ENCODE measurements around the gene TRAPPC12.
"Not testable (repeated sequence)": the region's sequence is repeated elsewhere in the genome, so short reads cannot be mapped to it uniquely, and the experiment has no call there.

TRAPPC12 gene

GRCh38 chr2:3345621-3346020 is 33.9 kb upstream of the TRAPPC12 start:
- Histone ChIP-seq H3K27me3 (ENCODE audit: control insufficient read depth, insufficient read depth, low read length) (no peaks in the 10 kb centered on the region), H3K9ac (ENCODE audit: low read length) (no peak overlapping the region), H3K27ac (ENCODE audit: low read depth, low read length) (no peak overlapping the region), H3K4me1 (ENCODE audit: control insufficient read depth, insufficient read depth, low read length) (peaks cover 8% of the 10 kb centered on the region; the same call in 1 of the 2 replicates), H3K9me3 (ENCODE audit: control insufficient read depth, insufficient read depth, low read depth, low read length) (no peaks in the 10 kb centered on the region), H3K4me3 (ENCODE audit: low read depth, low read length) (no peak overlapping the region), H3K36me3 (ENCODE audit: control insufficient read depth, insufficient read depth, low read length) (peaks cover 12% of the 10 kb centered on the region; the same call in 1 of the 2 replicates)

DNA sequence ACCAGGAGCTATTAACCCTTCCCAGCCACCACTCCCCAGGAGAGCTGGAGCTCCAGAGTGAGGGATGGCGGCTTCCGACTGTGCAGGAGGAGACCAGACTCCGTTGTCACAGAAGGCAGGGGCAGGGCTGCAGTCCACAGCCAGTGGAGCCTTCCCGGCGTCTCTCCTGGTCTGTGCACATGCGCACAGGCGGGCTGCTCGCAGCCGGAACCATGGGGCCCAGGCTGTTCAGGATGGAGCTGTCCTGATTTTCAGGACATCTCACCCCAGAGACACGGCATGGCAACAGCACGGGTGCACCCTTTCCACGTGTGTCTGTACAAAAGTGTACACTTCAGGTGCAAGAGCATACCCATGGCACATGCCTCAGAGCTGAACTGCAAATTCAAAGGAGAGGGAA is 30.7 kb upstream of the TRAPPC12 start:
- Histone ChIP-seq H3K36me3 (ENCODE audit: control insufficient read depth, insufficient read depth, low read length) (peaks cover 20% of the 10 kb centered on the region), H3K27me3 (ENCODE audit: control insufficient read depth, insufficient read depth, low read length) (no peaks in the 10 kb centered on the region), H3K27ac (ENCODE audit: low read depth, low read length) (no peak overlapping the region), H3K9ac (ENCODE audit: low read length) (no peak overlapping the region), H3K9me3 (ENCODE audit: control insufficient read depth, insufficient read depth, low read depth, low read length) (0 out of 2 replicates have a peak, but pooled peaks cover 3% of the 10 kb centered on the region), H3K4me1 (ENCODE audit: control insufficient read depth, insufficient read depth, low read length) (peaks cover 8% of the 10 kb centered on the region; the same call in 1 of the 2 replicates), H3K4me3 (ENCODE audit: low read depth, low read length) (no peak overlapping the region)

DNA sequence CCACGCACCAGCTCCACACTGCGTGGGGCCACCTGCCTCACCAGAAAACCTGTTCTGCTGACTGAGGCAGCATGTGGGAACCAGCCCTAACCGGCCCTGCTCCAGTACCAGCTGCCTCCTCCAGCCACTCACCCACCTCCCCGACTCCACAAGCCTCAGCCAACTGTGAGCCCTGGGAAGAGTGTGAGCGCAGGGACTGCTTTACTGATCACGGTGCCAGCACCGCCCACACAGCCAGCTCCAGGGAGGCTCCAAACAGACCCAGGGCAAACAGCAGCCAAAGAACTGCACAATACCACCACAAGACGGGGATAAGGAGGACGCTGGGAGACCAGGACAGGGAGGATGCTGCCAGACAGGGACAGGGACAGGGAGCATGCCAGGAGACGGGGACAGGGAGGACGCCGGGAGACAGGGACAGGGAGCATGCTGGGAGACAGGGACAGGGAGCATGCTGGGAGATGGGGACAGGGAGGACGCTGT is 30.2 kb upstream of the TRAPPC12 start:
- 0 out of 2 replicates have a peak, but pooled peaks cover 3% of the 10 kb centered on the region for H3K9me3 ChIP-seq (ENCODE audit: control insufficient read depth, insufficient read depth, low read depth, low read length)
- H3K4me1 ChIP-seq (ENCODE audit: control insufficient read depth, insufficient read depth, low read length): peaks cover 8% of the 10 kb centered on the region; the same call in 1 of the 2 replicates
- peaks cover 25% of the 10 kb centered on the region for H3K36me3 ChIP-seq (ENCODE audit: control insufficient read depth, insufficient read depth, low read length)
- no peak overlapping the region for H3K4me3 ChIP-seq (ENCODE audit: low read depth, low read length)
- H3K27ac ChIP-seq (ENCODE audit: low read depth, low read length): no peak overlapping the region
- no peaks in the 10 kb centered on the region for H3K27me3 ChIP-seq (ENCODE audit: control insufficient read depth, insufficient read depth, low read length)
- no peak overlapping the region for H3K9ac ChIP-seq (ENCODE audit: low read length)

DNA sequence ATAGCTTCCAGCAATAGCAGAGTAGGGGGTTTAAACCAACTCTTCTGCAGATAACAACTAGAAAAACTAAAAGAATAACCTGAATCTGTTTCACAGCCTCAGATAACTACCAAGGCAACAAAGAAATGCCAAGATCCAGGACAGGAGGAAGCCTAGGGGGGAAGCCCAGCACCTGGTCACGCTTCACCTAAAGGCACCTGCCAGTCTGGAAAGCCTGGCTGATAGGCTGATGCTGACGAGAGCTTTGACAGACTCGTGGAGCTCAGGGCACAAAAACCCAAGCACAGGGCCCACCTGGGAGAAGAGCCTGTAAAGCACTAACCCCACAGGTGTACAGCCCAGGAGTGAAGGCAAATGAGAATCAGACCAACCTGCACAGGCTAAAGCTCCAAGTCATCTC is 24.5 kb upstream of the TRAPPC12 start:
- Histone ChIP-seq H3K9me3 (ENCODE audit: control insufficient read depth, insufficient read depth, low read depth, low read length) (0 out of 2 replicates have a peak, but pooled peaks cover 3% of the 10 kb centered on the region), H3K36me3 (ENCODE audit: control insufficient read depth, insufficient read depth, low read length) (peaks cover 23% of the 10 kb centered on the region), H3K9ac (ENCODE audit: low read length) (no peak overlapping the region), H3K4me3 (ENCODE audit: low read depth, low read length) (no peak overlapping the region), H3K27ac (ENCODE audit: low read depth, low read length) (no peak overlapping the region), H3K27me3 (ENCODE audit: control insufficient read depth, insufficient read depth, low read length) (no peaks in the 10 kb centered on the region), H3K4me1 (ENCODE audit: control insufficient read depth, insufficient read depth, low read length) (peaks cover 6% of the 10 kb centered on the region; the same call in 1 of the 2 replicates)

GRCh38 chr2:3355951-3356569 is 23.4 kb upstream of the TRAPPC12 start:
- Histone ChIP-seq H3K4me3 (ENCODE audit: low read depth, low read length) (no peak overlapping the region), H3K9me3 (ENCODE audit: control insufficient read depth, insufficient read depth, low read depth, low read length) (0 out of 2 replicates have a peak, but pooled peaks cover 3% of the 10 kb centered on the region), H3K27me3 (ENCODE audit: control insufficient read depth, insufficient read depth, low read length) (no peaks in the 10 kb centered on the region), H3K27ac (ENCODE audit: low read depth, low read length) (no peak overlapping the region), H3K9ac (ENCODE audit: low read length) (no peak overlapping the region), H3K4me1 (ENCODE audit: control insufficient read depth, insufficient read depth, low read length) (peaks cover 7% of the 10 kb centered on the region; the same call in 1 of the 2 replicates), H3K36me3 (ENCODE audit: control insufficient read depth, insufficient read depth, low read length) (peaks cover 21% of the 10 kb centered on the region)

- 0 out of 2 replicates have a peak, but pooled peaks cover 3% of the 10 kb centered on the region for H3K9me3 ChIP-seq (ENCODE audit: control insufficient read depth, insufficient read depth, low read depth, low read length)
- no peak overlapping the region for H3K4me3 ChIP-seq (ENCODE audit: low read depth, low read length)
- no peak overlapping the region for H3K9ac ChIP-seq (ENCODE audit: low read length)
- H3K4me1 ChIP-seq (ENCODE audit: control insufficient read depth, insufficient read depth, low read length): peaks cover 12% of the 10 kb centered on the region; the same call in 1 of the 2 replicates
- peaks cover 21% of the 10 kb centered on the region for H3K36me3 ChIP-seq (ENCODE audit: control insufficient read depth, insufficient read depth, low read length)
- H3K27me3 ChIP-seq (ENCODE audit: control insufficient read depth, insufficient read depth, low read length): no peaks in the 10 kb centered on the region
- no peak overlapping the region for H3K27ac ChIP-seq (ENCODE audit: low read depth, low read length)
Measured at GRCh38 chr2:3356799-3357198, 22.7 kb upstream of the TRAPPC12 start.

DNA sequence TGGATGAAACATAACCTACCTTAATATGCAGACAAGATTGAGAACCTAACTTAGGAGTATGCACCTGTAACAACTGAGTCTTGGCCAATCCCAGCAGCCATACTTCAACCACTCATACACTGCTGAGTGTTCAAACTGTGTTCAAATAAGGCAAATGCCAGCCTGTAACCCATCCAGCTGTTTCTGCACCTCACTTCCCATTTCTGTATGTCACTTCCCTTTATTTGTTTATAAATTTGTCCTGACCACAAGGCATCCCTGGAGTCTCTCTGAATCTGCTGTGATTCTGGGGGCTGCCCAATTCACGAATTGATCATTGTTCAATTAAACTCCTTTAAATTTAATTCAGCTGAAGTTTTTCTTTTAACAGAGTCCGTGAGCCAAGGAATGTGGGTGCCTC is 22.0 kb upstream of the TRAPPC12 start:
- not testable (repeated sequence) for H3K27ac ChIP-seq (ENCODE audit: low read depth, low read length); H3K9ac ChIP-seq (ENCODE audit: low read length); H3K9me3 ChIP-seq (ENCODE audit: control insufficient read depth, insufficient read depth, low read depth, low read length); H3K4me3 ChIP-seq (ENCODE audit: low read depth, low read length); H3K27me3 ChIP-seq (ENCODE audit: control insufficient read depth, insufficient read depth, low read length)
- Histone ChIP-seq H3K4me1 (ENCODE audit: control insufficient read depth, insufficient read depth, low read length) (peaks cover 12% of the 10 kb centered on the region; the same call in 1 of the 2 replicates), H3K36me3 (ENCODE audit: control insufficient read depth, insufficient read depth, low read length) (peaks cover 19% of the 10 kb centered on the region)

DNA sequence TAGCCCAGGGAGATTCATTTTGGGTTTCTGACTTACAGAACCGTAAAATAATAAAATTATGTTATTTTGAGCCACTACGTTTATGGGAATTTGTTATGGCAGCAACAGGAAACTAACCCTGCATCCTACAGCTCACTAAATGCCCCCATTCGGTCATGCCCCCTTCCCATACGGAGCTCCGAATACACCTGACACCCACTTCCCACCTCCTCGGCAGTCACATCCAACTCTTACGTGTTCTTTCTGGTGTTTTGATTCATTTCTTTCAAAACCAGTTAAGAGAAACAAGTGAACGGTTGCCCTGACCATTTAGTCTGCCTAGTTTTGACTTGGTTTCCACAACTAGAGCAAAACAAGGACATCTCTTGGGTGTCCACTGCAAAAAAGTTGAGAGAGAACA is 21.6 kb upstream of the TRAPPC12 start:
- Histone ChIP-seq H3K27ac (ENCODE audit: low read depth, low read length) (no peak overlapping the region), H3K27me3 (ENCODE audit: control insufficient read depth, insufficient read depth, low read length) (no peaks in the 10 kb centered on the region), H3K4me1 (ENCODE audit: control insufficient read depth, insufficient read depth, low read length) (peaks cover 15% of the 10 kb centered on the region; the same call in 1 of the 2 replicates), H3K9ac (ENCODE audit: low read length) (no peak overlapping the region), H3K36me3 (ENCODE audit: control insufficient read depth, insufficient read depth, low read length) (peaks cover 15% of the 10 kb centered on the region), H3K9me3 (ENCODE audit: control insufficient read depth, insufficient read depth, low read depth, low read length) (no peaks in the 10 kb centered on the region), H3K4me3 (ENCODE audit: low read depth, low read length) (no peak overlapping the region)

- Histone ChIP-seq H3K9me3 (ENCODE audit: control insufficient read depth, insufficient read depth, low read depth, low read length) (no peaks in the 10 kb centered on the region), H3K9ac (ENCODE audit: low read length) (no peak overlapping the region), H3K27me3 (ENCODE audit: control insufficient read depth, insufficient read depth, low read length) (no peaks in the 10 kb centered on the region), H3K4me3 (ENCODE audit: low read depth, low read length) (no peak overlapping the region), H3K4me1 (ENCODE audit: control insufficient read depth, insufficient read depth, low read length) (peaks cover 15% of the 10 kb centered on the region; the same call in 1 of the 2 replicates), H3K27ac (ENCODE audit: low read depth, low read length) (no peak overlapping the region), H3K36me3 (ENCODE audit: control insufficient read depth, insufficient read depth, low read length) (no peaks in the 10 kb centered on the region)
Measured at GRCh38 chr2:3361518-3362389, 17.7 kb upstream of the TRAPPC12 start.

- H3K27ac ChIP-seq (ENCODE audit: low read depth, low read length): no peak overlapping the region
Measured at GRCh38 chr2:3365219-3365618, 14.3 kb upstream of the TRAPPC12 start.

More at GRCh38 chr2:3365219-3365618, 14.3 kb upstream of the TRAPPC12 start:
- H3K36me3 ChIP-seq (ENCODE audit: control insufficient read depth, insufficient read depth, low read length): peaks cover 5% of the 10 kb centered on the region; the same call in 1 of the 2 replicates
- H3K27me3 ChIP-seq (ENCODE audit: control insufficient read depth, insufficient read depth, low read length): no peaks in the 10 kb centered on the region
- no peak overlapping the region for H3K9ac ChIP-seq (ENCODE audit: low read length)
- H3K4me3 ChIP-seq (ENCODE audit: low read depth, low read length): no peak overlapping the region
- H3K4me1 ChIP-seq (ENCODE audit: control insufficient read depth, insufficient read depth, low read length): peaks cover 14% of the 10 kb centered on the region; the same call in 1 of the 2 replicates
- peaks cover 8% of the 10 kb centered on the region; the same call in 1 of the 2 replicates for H3K9me3 ChIP-seq (ENCODE audit: control insufficient read depth, insufficient read depth, low read depth, low read length)
